Prostate gland (tissue), 2 donors: Measurements from ENCODE around the gene LDLRAD4. TPM values are rescaled to one million over a fixed set of nuclear protein-coding genes. Genes with fewer than 3 reads are reported as not detected.

Experiments
- DNase-seq: peaks from one replicate; pipeline ENCODE4 v3.0.0-alpha.2; 2019; ENCODE audit warnings: low spot score
- H3K27ac ChIP-seq, 2 donors: fragments of 200-600 bp; sonication (generic); 2 replicates each; pipeline ENCODE4 v1.5.1; 2017 to 2019
- H3K27me3 ChIP-seq: fragments of 200-600 bp; sonication (generic); replicated peaks from 2 replicates; pipeline ENCODE4 v1.5.1; 2019; ENCODE audit not compliant: insufficient read depth
- H3K36me3 ChIP-seq, 2 donors: fragments of 200-600 bp; sonication (generic); 1 replicate in 1 of 2; 2 replicates in 1 of 2; pipeline versions ENCODE4 v1.5.1 to v1.8.1; 2017 to 2019
- H3K4me1 ChIP-seq: fragments of 200-600 bp; sonication (generic); replicated peaks from 2 replicates; pipeline ENCODE4 v1.5.1; 2019
- H3K4me3 ChIP-seq, 2 donors: fragments of 200-600 bp; sonication (generic); 2 replicates each; pipeline ENCODE4 v1.5.1; 2017 to 2019
- H3K9me3 ChIP-seq: fragments of 200-600 bp; sonication (generic); 2 replicates; pipeline ENCODE4 v1.5.1; 2017
- POLR2A ChIP-seq: fragments of 450-650 bp; IDR thresholded peaks from one replicate; pipeline ENCODE4 v1.6.1; 2016; ENCODE audit warnings: antibody characterized with exemption, mild to moderate bottlenecking
- POLR2AphosphoS5 ChIP-seq: sonication (generic); formaldehyde crosslinking; IDR thresholded peaks from one replicate; pipeline ENCODE4 v1.6.1; 2017; ENCODE audit warnings: antibody characterized with exemption
- WGBS: methylation state at CpG from one replicate; pipeline ENCODE4 v1.1.5; 2018; 5-methylcytosine and 5-hydroxymethylcytosine counted together
- intact Hi-C: fragments of 100-400 bp; cut with DNase I; formaldehyde crosslinking; loops from one replicate; pipeline ENCODE4 v1.14.2; 2022
- total RNA-seq, 2 donors: library from RNA; depleted of rRNA; stranded (reverse); fragments of >200 nt; gene quantifications; one replicate each; pipeline ENCODE4 v1.1.0, GENCODE V29; 2016
- TF ChIP-seq, protein P1 (sequence below), 4 experiments: fragments of 200-600 bp in 2 of 4; fragments of 450-650 bp in 2 of 4; sonication (generic) in 2 of 4; IDR thresholded peaks; 1 replicate in 3 of 4; 2 replicates in 1 of 4; pipeline ENCODE4 v1.5.1; 2016 to 2019; ENCODE audit warnings: antibody characterized with exemption in 4 of 4, mild to moderate bottlenecking in 2 of 4, moderate library complexity in 2 of 4

LDLRAD4 gene
- total RNA-seq, 2 donors from 2014 or later: 59.9 to 107 TPM

DNA sequence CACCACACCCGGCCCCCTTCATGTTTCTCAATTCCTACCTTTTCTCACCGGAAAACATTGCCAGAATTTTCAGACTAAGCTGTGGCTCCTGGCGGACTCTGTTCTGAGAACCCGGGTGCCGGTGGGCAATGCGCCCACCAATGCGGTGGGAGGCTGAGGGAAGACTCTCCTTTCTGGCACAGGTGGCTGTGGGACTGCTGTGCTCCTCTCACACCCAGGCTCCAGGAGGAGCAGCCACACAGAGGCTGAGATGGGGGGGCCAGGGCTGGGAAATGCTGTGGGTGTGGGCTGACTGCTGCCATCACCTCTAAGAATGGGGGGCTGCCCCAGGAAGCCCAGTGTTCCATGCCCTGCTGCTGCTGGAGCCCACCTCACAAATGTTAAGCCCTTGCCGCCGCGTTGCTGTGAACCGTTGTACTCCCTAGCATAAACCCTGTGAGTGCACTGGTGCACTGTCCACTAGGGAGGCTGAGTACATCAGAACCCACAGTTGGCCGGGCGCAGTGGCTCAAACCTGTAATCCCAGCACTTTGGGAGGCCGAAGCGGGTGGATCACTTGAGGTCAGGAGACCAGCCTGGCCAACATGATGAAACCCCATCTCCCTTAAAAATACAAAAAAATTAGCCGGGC, 152.6 kb downstream of the LDLRAD4 start:
- Histone ChIP-seq H3K9me3 (no peaks in the 10 kb centered on the region), H3K4me1 (peaks cover 4% of the 10 kb centered on the region), H3K36me3 (no peaks in the 10 kb centered on the region), H3K4me3 (no peak overlapping the region), H3K27ac (no peak overlapping the region), H3K27me3 (no peaks in the 10 kb centered on the region)
- 98% methylated on average over 16 of the region's 16 CpGs for WGBS
- no peak for DNase-seq
- no peak for TF ChIP-seq POLR2A
- no peak for TF ChIP-seq POLR2AphosphoS5
- TF ChIP-seq, protein P1, sequence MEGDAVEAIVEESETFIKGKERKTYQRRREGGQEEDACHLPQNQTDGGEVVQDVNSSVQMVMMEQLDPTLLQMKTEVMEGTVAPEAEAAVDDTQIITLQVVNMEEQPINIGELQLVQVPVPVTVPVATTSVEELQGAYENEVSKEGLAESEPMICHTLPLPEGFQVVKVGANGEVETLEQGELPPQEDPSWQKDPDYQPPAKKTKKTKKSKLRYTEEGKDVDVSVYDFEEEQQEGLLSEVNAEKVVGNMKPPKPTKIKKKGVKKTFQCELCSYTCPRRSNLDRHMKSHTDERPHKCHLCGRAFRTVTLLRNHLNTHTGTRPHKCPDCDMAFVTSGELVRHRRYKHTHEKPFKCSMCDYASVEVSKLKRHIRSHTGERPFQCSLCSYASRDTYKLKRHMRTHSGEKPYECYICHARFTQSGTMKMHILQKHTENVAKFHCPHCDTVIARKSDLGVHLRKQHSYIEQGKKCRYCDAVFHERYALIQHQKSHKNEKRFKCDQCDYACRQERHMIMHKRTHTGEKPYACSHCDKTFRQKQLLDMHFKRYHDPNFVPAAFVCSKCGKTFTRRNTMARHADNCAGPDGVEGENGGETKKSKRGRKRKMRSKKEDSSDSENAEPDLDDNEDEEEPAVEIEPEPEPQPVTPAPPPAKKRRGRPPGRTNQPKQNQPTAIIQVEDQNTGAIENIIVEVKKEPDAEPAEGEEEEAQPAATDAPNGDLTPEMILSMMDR (IDR thresholded peaks at IDR 0.05): no peak
- intact Hi-C loops: no loop called here

DNA sequence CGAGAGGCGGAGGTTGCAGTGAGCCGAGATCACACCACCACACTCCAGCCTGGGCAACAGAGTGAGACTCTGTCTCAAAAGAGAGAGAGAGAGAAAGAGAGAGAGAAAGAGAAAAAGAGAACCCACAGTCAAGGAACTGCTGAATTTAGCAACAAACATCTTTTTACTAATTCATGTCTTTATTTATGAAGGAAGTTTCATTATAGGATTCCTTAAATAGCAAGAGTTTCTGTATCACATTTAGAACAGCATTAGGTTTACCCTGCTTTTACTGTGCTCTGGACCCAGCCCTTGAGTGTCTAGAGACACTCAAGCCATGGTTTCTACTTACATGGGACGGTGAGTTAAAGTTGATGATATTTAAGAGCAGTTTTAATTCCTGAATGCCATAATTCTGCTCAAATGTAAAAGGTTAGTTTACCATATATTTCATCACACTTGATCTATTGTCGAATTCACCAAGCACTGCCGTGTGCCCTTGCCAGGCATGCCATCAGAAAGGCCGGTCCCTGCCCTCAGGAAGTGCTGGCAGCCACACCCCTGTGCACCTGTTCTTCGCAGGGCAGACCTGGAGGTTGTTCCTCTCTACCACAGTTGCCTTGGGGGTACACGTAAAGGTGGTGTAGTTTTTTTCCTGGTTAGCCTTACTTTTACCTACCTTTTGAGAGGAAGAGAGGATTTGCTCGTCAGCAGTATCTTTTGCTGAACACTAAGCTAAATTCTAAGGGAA, 153.3 kb downstream of the LDLRAD4 start:
- H3K27ac ChIP-seq: no peak overlapping the region
- H3K36me3 ChIP-seq: no peaks in the 10 kb centered on the region
- intact Hi-C loops: no loop called here
- no peak for TF ChIP-seq POLR2AphosphoS5
- TF ChIP-seq POLR2A: no peak
- no peak overlapping the region for H3K4me3 ChIP-seq
- no peaks in the 10 kb centered on the region for H3K27me3 ChIP-seq
- no peak for DNase-seq
- no peaks in the 10 kb centered on the region for H3K9me3 ChIP-seq
- 85% methylated on average over 10 of the region's 10 CpGs for WGBS
- peaks cover 4% of the 10 kb centered on the region for H3K4me1 ChIP-seq

DNA sequence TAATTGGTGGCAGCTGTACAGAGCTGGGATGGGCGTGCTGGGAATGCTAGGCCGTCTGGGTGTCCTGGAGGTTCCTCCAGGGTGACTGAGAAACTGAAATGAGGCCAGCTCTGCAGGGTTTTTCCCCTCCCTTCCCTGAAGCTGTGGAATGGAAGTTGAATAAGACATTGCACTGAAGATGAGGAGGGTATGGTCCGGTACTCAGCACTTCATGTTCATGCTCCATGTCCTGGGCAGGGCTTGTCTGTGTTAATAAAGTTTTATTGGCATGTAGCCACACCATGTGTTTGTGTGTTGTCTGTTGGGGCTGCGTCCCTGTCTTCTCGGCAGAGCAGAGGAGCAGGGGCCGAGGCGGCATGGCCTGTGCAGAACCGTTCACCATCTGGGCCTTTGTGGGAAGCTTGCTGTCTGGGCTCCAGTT, 154.0 kb downstream of the LDLRAD4 start:
- no peak for TF ChIP-seq POLR2AphosphoS5
- TF ChIP-seq, protein P1 (IDR thresholded peaks at IDR 0.05): no peak
- no peak for TF ChIP-seq POLR2A
- no peak for DNase-seq
- Histone ChIP-seq H3K9me3 (no peaks in the 10 kb centered on the region), H3K4me1 (peaks cover 4% of the 10 kb centered on the region), H3K4me3 (no peak overlapping the region), H3K36me3 (no peaks in the 10 kb centered on the region), H3K27me3 (no peaks in the 10 kb centered on the region), H3K27ac (no peak overlapping the region)
- intact Hi-C loops: no loop called here
- 84% methylated on average over 8 of the region's 8 CpGs for WGBS

DNA sequence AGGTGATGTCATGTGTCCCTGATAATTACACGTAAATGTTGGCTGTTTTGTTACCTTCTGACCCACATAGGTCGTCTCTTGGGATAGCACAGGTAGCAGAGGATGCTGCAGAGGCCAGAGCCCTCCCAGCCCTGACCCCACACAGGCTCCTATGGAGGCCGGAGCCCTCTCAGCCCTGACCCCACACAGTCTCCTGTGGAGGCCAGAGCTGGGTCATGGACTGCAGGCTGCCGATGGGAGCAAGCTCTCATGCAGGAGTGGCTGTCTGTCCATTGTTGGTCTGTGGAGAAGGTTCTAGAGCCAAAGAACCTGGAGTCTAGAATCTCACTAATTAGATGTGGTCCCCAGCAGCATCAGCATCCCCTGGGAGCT, 155.5 kb downstream of the LDLRAD4 start:
- Histone ChIP-seq H3K36me3 (no peaks in the 10 kb centered on the region), H3K4me3 (no peak overlapping the region), H3K4me1 (peaks cover 4% of the 10 kb centered on the region), H3K9me3 (no peaks in the 10 kb centered on the region), H3K27me3 (no peaks in the 10 kb centered on the region), H3K27ac (no peak overlapping the region)
- intact Hi-C loops: no loop called here
- DNase-seq: no peak
- WGBS: 95% methylated on average over 4 of the region's 4 CpGs
- no peak for TF ChIP-seq POLR2AphosphoS5
- TF ChIP-seq, protein P1 (IDR thresholded peaks at IDR 0.05): no peak
- TF ChIP-seq POLR2A: no peak

DNA sequence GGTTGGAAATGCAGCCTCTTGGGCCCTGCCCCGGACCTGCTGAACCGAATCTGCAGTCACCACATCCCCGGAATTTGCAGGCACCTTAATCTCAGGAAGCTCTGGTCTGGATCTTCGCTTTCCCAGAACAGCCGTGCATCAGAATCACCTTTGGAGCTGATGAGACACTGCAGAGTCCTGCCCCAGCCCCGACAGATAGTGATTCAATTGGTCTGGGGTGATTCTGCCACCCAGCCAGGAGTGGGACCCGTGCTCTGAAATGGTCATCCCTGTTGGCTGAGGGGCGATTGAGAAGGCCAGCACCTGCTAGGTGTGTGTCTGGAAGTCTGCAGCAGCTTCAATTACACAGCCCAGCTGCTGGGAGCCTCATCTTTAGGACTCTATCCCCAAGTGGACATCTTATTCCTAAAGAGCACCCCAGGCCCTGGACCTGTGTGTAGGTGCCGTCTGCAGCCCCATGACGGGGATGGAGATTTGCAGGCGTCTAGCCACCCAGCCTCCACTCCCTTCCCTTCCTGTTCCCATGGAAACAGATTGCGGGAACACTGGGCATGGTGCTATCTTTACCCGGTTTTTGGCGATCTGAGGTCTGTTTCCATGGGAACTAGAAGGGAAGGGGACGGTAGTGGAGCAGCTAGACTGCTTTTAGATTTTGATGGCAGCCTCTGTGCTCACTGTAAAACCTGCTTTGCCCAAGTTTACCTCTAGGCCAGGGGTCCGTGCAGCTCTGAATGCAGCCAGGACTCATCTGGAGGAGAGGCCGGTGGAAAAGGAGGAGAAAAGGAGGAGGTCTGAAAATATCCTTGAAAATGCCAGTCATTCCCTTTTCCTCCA, 156.1 kb downstream of the LDLRAD4 start:
- DNase-seq: no peak

More for the DNA sequence above, 156.1 kb downstream of the LDLRAD4 start:
- TF ChIP-seq POLR2A (no peak), POLR2AphosphoS5 (no peak)
- TF ChIP-seq, protein P1 (IDR thresholded peaks at IDR 0.05): no peak
- Histone ChIP-seq H3K4me1 (peaks cover 7% of the 10 kb centered on the region), H3K27me3 (no peaks in the 10 kb centered on the region), H3K4me3 (no peak overlapping the region), H3K36me3 (no peaks in the 10 kb centered on the region), H3K9me3 (no peaks in the 10 kb centered on the region), H3K27ac (no peak overlapping the region)
- intact Hi-C loops: no loop called here
- 79% methylated on average over 15 of the region's 17 CpGs for WGBS
